WTC11 (cell line): Measurements from ENCODE around the gene RFX7.

ENCODE experiments used
- FOXK1 ChIP-seq: sonication (generic); formaldehyde crosslinking; IDR thresholded peaks from 2 replicates; pipeline ENCODE4 v1.8.0; 2022; ENCODE audit warnings: mild to moderate bottlenecking, moderate library complexity, missing genetic modification reagents
- NR1H2 ChIP-seq: sonication (generic); formaldehyde crosslinking; IDR thresholded peaks from 2 replicates; pipeline ENCODE4 v1.9.0; 2021; ENCODE audit warnings: mild to moderate bottlenecking, moderate library complexity, missing genetic modification reagents
- ZNF232 ChIP-seq: sonication (generic); formaldehyde crosslinking; IDR thresholded peaks from 2 replicates; pipeline ENCODE4 v1.8.0; 2022; ENCODE audit warnings: mild to moderate bottlenecking, missing genetic modification reagents
- TF ChIP-seq, protein P1 (sequence below): fragments of 200-600 bp; IDR thresholded peaks from 2 replicates; pipeline ENCODE4 v1.8.0; 2022; ENCODE audit warnings: antibody characterized with exemption
- TF ChIP-seq, protein P2 (sequence below): fragments of 250-450 bp; sonication (Bioruptor Pico); IDR thresholded peaks from 2 replicates; pipeline ENCODE4 v2.1.2; 2022; ENCODE audit warnings: mild to moderate bottlenecking, moderate library complexity
- TF ChIP-seq, protein P3 (sequence below): sonication (generic); formaldehyde crosslinking; IDR thresholded peaks from 2 replicates; pipeline ENCODE4 v1.8.1; 2022; ENCODE audit warnings: mild to moderate bottlenecking, moderate library complexity, missing genetic modification reagents

DNA sequence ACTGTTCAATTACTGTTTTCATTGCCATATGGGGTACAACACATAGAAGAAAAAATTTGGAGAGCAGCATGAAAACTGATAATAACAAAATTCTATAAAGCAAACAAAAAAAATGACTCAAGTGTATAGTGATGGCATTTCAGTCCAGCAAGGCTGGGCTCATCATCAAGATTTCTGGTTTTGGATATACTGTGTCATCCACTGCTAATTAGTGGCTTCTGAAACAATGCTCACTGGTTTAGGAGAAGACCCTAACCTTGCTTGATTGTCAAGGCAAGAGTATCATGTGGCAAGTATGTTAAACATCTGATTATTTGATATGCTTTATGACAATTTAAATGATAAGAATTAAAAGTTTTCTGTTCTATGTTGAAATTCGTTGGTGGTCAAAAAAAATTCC is 96.9 kb downstream of the RFX7 start:
- TF ChIP-seq, protein P1, sequence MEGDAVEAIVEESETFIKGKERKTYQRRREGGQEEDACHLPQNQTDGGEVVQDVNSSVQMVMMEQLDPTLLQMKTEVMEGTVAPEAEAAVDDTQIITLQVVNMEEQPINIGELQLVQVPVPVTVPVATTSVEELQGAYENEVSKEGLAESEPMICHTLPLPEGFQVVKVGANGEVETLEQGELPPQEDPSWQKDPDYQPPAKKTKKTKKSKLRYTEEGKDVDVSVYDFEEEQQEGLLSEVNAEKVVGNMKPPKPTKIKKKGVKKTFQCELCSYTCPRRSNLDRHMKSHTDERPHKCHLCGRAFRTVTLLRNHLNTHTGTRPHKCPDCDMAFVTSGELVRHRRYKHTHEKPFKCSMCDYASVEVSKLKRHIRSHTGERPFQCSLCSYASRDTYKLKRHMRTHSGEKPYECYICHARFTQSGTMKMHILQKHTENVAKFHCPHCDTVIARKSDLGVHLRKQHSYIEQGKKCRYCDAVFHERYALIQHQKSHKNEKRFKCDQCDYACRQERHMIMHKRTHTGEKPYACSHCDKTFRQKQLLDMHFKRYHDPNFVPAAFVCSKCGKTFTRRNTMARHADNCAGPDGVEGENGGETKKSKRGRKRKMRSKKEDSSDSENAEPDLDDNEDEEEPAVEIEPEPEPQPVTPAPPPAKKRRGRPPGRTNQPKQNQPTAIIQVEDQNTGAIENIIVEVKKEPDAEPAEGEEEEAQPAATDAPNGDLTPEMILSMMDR: no peak
- no peak for TF ChIP-seq FOXK1 (CRISPR knock-in tag)
- TF ChIP-seq, protein P2, sequence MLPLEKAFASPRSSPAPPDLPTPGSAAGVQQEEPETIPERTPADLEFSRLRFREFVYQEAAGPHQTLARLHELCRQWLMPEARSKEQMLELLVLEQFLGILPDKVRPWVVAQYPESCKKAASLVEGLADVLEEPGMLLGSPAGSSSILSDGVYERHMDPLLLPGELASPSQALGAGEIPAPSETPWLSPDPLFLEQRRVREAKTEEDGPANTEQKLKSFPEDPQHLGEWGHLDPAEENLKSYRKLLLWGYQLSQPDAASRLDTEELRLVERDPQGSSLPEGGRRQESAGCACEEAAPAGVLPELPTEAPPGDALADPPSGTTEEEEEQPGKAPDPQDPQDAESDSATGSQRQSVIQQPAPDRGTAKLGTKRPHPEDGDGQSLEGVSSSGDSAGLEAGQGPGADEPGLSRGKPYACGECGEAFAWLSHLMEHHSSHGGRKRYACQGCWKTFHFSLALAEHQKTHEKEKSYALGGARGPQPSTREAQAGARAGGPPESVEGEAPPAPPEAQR (CRISPR knock-in tag): no peak
- no peak for TF ChIP-seq ZNF232 (CRISPR knock-in tag)
- TF ChIP-seq, protein P3, sequence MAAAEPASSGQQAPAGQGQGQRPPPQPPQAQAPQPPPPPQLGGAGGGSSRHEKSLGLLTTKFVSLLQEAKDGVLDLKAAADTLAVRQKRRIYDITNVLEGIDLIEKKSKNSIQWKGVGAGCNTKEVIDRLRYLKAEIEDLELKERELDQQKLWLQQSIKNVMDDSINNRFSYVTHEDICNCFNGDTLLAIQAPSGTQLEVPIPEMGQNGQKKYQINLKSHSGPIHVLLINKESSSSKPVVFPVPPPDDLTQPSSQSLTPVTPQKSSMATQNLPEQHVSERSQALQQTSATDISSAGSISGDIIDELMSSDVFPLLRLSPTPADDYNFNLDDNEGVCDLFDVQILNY (CRISPR knock-in tag): no peak
- no peak for TF ChIP-seq NR1H2
